ENCODE results near the gene AP2A2.

The AP2A2 gene

GRCh38 chr11:1000357-1001278 is 74.9 kb downstream of the AP2A2 start:
- no peaks in the 10 kb centered on the region for H3K27me3 ChIP-seq
- no peak overlapping the region for H3K4me3 ChIP-seq (ENCODE audit: low read depth in 1 of 2, low read length in 1 of 2)
- peaks cover 88% of the 10 kb centered on the region for H3K36me3 ChIP-seq
- no peak overlapping the region for H3K27ac ChIP-seq
- TF ChIP-seq, protein P1, sequence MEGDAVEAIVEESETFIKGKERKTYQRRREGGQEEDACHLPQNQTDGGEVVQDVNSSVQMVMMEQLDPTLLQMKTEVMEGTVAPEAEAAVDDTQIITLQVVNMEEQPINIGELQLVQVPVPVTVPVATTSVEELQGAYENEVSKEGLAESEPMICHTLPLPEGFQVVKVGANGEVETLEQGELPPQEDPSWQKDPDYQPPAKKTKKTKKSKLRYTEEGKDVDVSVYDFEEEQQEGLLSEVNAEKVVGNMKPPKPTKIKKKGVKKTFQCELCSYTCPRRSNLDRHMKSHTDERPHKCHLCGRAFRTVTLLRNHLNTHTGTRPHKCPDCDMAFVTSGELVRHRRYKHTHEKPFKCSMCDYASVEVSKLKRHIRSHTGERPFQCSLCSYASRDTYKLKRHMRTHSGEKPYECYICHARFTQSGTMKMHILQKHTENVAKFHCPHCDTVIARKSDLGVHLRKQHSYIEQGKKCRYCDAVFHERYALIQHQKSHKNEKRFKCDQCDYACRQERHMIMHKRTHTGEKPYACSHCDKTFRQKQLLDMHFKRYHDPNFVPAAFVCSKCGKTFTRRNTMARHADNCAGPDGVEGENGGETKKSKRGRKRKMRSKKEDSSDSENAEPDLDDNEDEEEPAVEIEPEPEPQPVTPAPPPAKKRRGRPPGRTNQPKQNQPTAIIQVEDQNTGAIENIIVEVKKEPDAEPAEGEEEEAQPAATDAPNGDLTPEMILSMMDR (IDR thresholded peaks at IDR 0.05), result no peak
- H3K9me3 ChIP-seq, result no peaks in the 10 kb centered on the region
- H3K4me1 ChIP-seq (ENCODE audit: control insufficient read depth in 1 of 2, insufficient read depth in 1 of 2, low read depth in 1 of 2, low read length in 1 of 2), result no peaks in the 10 kb centered on the region

GRCh38 chr11:1001617-1002405 is 76.1 kb downstream of the AP2A2 start:
- TF ChIP-seq, protein P1 (IDR thresholded peaks at IDR 0.05), result no peak
- H3K27me3 ChIP-seq, result no peaks in the 10 kb centered on the region
- no peaks in the 10 kb centered on the region for H3K9me3 ChIP-seq
- peaks cover 89% of the 10 kb centered on the region for H3K36me3 ChIP-seq
- no peaks in the 10 kb centered on the region for H3K4me1 ChIP-seq (ENCODE audit: control insufficient read depth in 1 of 2, insufficient read depth in 1 of 2, low read depth in 1 of 2, low read length in 1 of 2)
- H3K27ac ChIP-seq, result no peak overlapping the region
- no peak overlapping the region for H3K4me3 ChIP-seq (ENCODE audit: low read depth in 1 of 2, low read length in 1 of 2)

DNA sequence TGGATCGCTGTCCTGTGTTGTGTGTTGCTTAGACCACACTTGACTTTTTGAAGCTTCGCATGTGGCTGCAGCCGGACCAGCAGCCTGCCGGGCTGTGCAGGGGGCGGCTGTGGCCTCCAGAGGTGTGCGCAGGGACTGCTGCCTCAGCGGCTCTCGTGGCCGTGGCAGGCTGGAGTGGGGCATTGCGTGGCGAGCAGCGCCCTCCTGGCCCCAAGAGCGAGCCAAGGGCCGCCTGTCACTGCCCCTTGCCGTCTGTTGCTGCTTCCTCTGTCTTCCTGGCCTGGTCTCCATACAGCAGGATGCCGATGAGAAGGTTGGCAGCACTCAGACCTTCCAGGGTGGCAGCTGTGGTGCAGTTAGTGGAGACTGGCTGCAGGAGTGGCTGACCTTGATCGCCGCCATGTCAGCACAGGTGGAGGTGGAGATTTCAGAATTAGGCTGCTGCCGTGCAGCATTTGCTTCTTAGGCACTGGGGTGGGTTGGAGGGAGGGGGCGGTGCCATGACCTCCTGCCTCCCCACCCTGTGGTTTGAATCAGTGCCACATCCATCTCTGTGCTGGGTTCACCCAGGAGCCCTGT is 76.8 kb downstream of the AP2A2 start:
- Histone ChIP-seq H3K4me3 (ENCODE audit: low read depth in 1 of 2, low read length in 1 of 2) (no peak overlapping the region), H3K27ac (no peak overlapping the region), H3K36me3 (peaks cover 90% of the 10 kb centered on the region), H3K27me3 (no peaks in the 10 kb centered on the region), H3K9me3 (no peaks in the 10 kb centered on the region), H3K4me1 (ENCODE audit: control insufficient read depth in 1 of 2, insufficient read depth in 1 of 2, low read depth in 1 of 2, low read length in 1 of 2) (no peaks in the 10 kb centered on the region)
- TF ChIP-seq, protein P1 (IDR thresholded peaks at IDR 0.05), result no peak

DNA sequence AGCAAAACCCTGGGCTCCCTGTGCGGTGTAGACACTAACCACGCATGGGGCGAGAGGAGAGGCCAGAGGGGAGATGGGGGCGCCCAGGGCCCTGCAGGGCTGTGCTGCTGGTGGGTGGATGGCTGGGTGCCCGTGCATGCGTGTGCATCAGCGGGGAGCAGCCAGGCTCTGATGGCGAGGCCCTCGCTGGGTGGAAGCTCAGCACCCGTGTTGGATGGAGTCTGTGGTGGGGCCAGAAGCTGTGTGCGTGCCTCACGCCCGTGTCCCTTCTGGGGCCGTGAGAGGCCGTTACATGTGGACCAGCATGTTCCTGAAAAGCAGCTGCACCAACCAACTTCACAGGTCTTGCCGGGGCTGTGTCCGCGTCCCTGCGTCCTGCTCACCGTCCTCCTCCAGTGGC is 77.5 kb downstream of the AP2A2 start:
- no peak overlapping the region for H3K27ac ChIP-seq
- H3K4me3 ChIP-seq (ENCODE audit: low read depth in 1 of 2, low read length in 1 of 2), result no peak overlapping the region
- H3K9me3 ChIP-seq, result no peaks in the 10 kb centered on the region
- TF ChIP-seq, protein P1 (IDR thresholded peaks at IDR 0.05), result no peak
- H3K36me3 ChIP-seq, result peaks cover 92% of the 10 kb centered on the region
- H3K27me3 ChIP-seq, result no peaks in the 10 kb centered on the region
- H3K4me1 ChIP-seq (ENCODE audit: control insufficient read depth in 1 of 2, insufficient read depth in 1 of 2, low read depth in 1 of 2, low read length in 1 of 2), result no peaks in the 10 kb centered on the region

DNA sequence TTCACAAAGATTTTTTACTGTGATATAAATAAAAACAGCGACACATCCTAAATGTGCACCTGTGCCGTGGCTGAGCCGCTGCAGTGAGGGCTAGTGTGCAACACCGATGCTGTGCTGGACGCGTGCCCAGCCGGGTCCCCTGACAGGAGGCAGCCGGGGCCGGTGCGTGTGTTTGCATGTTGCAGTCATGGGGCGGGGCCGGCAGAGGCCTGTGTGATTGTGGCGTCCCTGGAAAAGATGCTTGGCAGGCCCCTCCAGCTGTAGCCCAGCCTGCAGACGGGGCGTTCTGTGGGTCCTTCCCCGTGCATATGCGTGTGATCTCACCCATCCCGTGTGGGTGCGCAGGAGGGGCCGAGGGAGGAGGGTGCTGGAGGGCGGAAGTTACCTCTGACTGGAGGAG is 80.3 kb downstream of the AP2A2 start:
- TF ChIP-seq, protein P1 (IDR thresholded peaks at IDR 0.05), result no peak
- H3K27me3 ChIP-seq, result no peaks in the 10 kb centered on the region
- H3K4me3 ChIP-seq (ENCODE audit: low read depth in 1 of 2, low read length in 1 of 2), result no peak overlapping the region
- no peaks in the 10 kb centered on the region for H3K4me1 ChIP-seq (ENCODE audit: control insufficient read depth in 1 of 2, insufficient read depth in 1 of 2, low read depth in 1 of 2, low read length in 1 of 2)
- H3K9me3 ChIP-seq, result no peaks in the 10 kb centered on the region
- peaks cover 99% of the 10 kb centered on the region for H3K36me3 ChIP-seq
- no peak overlapping the region for H3K27ac ChIP-seq

Data from neutrophil (primary cell).